H1 (cell line): Measurements from ENCODE around the gene ARMC3. TPM values are rescaled to one million over a fixed set of nuclear protein-coding genes. Genes with fewer than 3 reads are reported as not detected.

Experiments used
- CTCF ChIA-PET: fragments of 300-600 bp; sonication (Branson Sonifier 250); formaldehyde crosslinking; loops from one replicate; lab custom pipeline; 2021; ENCODE audit not compliant: partially characterized antibody; lab: Charles Lee
- POLR2A ChIA-PET: fragments of 300-600 bp; sonication (Branson Sonifier 250); formaldehyde crosslinking; loops from one replicate; lab custom pipeline; 2021; ENCODE audit warnings: inconsistent platforms; ENCODE audit not compliant: partially characterized antibody; lab: Charles Lee
- DNase-seq, 2 experiments: peaks; one replicate each; pipeline versions ENCODE4 v3.0.0 to v3.0.0-alpha.2; 2010 to 2022; ENCODE audit warnings: low spot score in 2 of 2, low read depth in 1 of 2, mixed read lengths in 1 of 2
- FAIRE-seq: peaks from 2 replicates; lab custom pipeline; 2011; peaks lifted over from hg19 to GRCh38; lab: Jason Lieb, UNC
- H2AFZ ChIP-seq: 2 replicates; pipeline ENCODE4 v1.8.1; 2012; ENCODE audit warnings: low read length, inconsistent platforms
- H2AK5ac ChIP-seq: 2 replicates; pipeline ENCODE4 v1.6.1; 2013; ENCODE audit warnings: low read depth, low read length
- H2BK120ac ChIP-seq: replicated peaks from 2 replicates; pipeline ENCODE3; 2013; ENCODE audit warnings: low read depth, low read length, inconsistent platforms
- H2BK12ac ChIP-seq: 2 replicates; pipeline ENCODE4 v1.6.1; 2013; ENCODE audit warnings: low read depth, low read length
- H2BK15ac ChIP-seq: 2 replicates; pipeline ENCODE4 v1.6.1; 2013; ENCODE audit warnings: low read length
- H2BK20ac ChIP-seq: 2 replicates; pipeline ENCODE4 v1.6.1; 2013; ENCODE audit warnings: low read length
- H2BK5ac ChIP-seq: 2 replicates; pipeline ENCODE4 v1.6.1; 2013; ENCODE audit warnings: low read depth, low read length
- H3K14ac ChIP-seq: 2 replicates; pipeline ENCODE4 v1.6.1; 2013; ENCODE audit warnings: inconsistent platforms; ENCODE audit not compliant: insufficient read length
- H3K18ac ChIP-seq: 2 replicates; pipeline ENCODE4 v1.6.1; 2013; ENCODE audit warnings: low read length; ENCODE audit errors: extremely low read depth
- H3K23ac ChIP-seq: 2 replicates; pipeline ENCODE4 v1.6.1; 2013; ENCODE audit warnings: inconsistent platforms; ENCODE audit not compliant: insufficient read length
- H3K23me2 ChIP-seq: 2 replicates; pipeline ENCODE4 v1.6.1; 2013; ENCODE audit warnings: low read depth, low read length
- H3K27ac ChIP-seq: 2 replicates; pipeline ENCODE4 v1.6.1; 2011; ENCODE audit warnings: low read depth, low read length, inconsistent platforms
- H3K27me3 ChIP-seq, 4 experiments: replicated peaks in 1 of 4; 1 replicate in 1 of 4; 2 replicates in 3 of 4; pipeline versions ENCODE4 v1.6.1 to v1.8.1; 2011 to 2013; ENCODE audit warnings: low read length in 3 of 4, mild to moderate bottlenecking in 3 of 4, inconsistent platforms in 2 of 4, mixed read lengths in 2 of 4, moderate library complexity in 1 of 4; ENCODE audit not compliant: control insufficient read depth in 3 of 4, insufficient read depth in 3 of 4; ENCODE audit errors: extremely low read depth in 1 of 4
- H3K36me3 ChIP-seq, 4 experiments: 2 replicates each; pipeline versions ENCODE4 v1.6.1 to v1.8.1; 2011 to 2013; ENCODE audit warnings: mild to moderate bottlenecking in 4 of 4, low read length in 3 of 4, moderate library complexity in 2 of 4, control low read depth in 1 of 4, inconsistent platforms in 1 of 4; ENCODE audit not compliant: insufficient read depth in 4 of 4, control insufficient read depth in 2 of 4
- H3K4ac ChIP-seq: replicated peaks from 2 replicates; pipeline ENCODE3; 2013; ENCODE audit warnings: low read length, low read depth, mixed read lengths, inconsistent platforms; ENCODE audit not compliant: insufficient read length
- H3K4me1 ChIP-seq, 4 experiments: replicated peaks in 1 of 4; 1 replicate in 1 of 4; 2 replicates in 3 of 4; pipeline versions ENCODE4 v1.6.1 to v1.8.1; 2011 to 2013; ENCODE audit warnings: low read length in 3 of 4, inconsistent platforms in 2 of 4, mixed read lengths in 1 of 4; ENCODE audit not compliant: insufficient read depth in 4 of 4, control insufficient read depth in 3 of 4
- H3K4me2 ChIP-seq, 2 experiments: 2 replicates each; pipeline versions ENCODE4 v1.6.1 to v1.8.1; 2011 to 2013; ENCODE audit warnings: low read depth in 2 of 2, low read length in 2 of 2, control low read depth in 1 of 2, inconsistent platforms in 1 of 2, mild to moderate bottlenecking in 1 of 2; ENCODE audit not compliant: insufficient read depth in 1 of 2
- H3K4me3 ChIP-seq, 4 experiments: fragments of 200-600, 300-600 bp in 1 of 4; sonication (generic), shearing (Covaris generic), sonication (Bioruptor Twin) in 1 of 4; 2 replicates each; pipeline versions ENCODE4 v1.5.1 to v1.8.1; 2011 to 2016; ENCODE audit warnings: low read length in 4 of 4, low read depth in 3 of 4, control low read depth in 2 of 4, inconsistent platforms in 2 of 4, mild to moderate bottlenecking in 2 of 4, mixed read lengths in 1 of 4, moderate library complexity in 1 of 4; ENCODE audit not compliant: insufficient read depth in 2 of 4; ENCODE audit errors: extremely low read depth in 1 of 4
- H3K56ac ChIP-seq: replicated peaks from 2 replicates; pipeline ENCODE3; 2013; ENCODE audit warnings: low read depth, mild to moderate bottlenecking, mixed read lengths, low read length, inconsistent platforms; ENCODE audit not compliant: insufficient read length
- H3K79me1 ChIP-seq: 2 replicates; pipeline ENCODE4 v1.6.1; 2013; ENCODE audit warnings: low read depth, low read length, control low read depth
- H3K79me2 ChIP-seq, 2 experiments: 2 replicates each; pipeline versions ENCODE4 v1.6.1 to v1.8.1; 2012 to 2013; ENCODE audit warnings: low read length in 2 of 2, mild to moderate bottlenecking in 2 of 2, inconsistent platforms in 1 of 2; ENCODE audit not compliant: insufficient read depth in 2 of 2, control insufficient read depth in 1 of 2
- H3K9ac ChIP-seq, 4 experiments: replicated peaks in 1 of 4; 1 replicate in 1 of 4; 2 replicates in 3 of 4; pipeline versions ENCODE4 v1.6.1 to v1.8.1; 2011 to 2013; ENCODE audit warnings: low read depth in 3 of 4, low read length in 3 of 4, control low read depth in 2 of 4, mild to moderate bottlenecking in 2 of 4, moderate library complexity in 2 of 4, inconsistent platforms in 1 of 4; ENCODE audit errors: extremely low read depth in 1 of 4
- H3K9me3 ChIP-seq, 2 experiments: 2 replicates each; pipeline versions ENCODE4 v1.6.1 to v1.8.1; 2012 to 2013; ENCODE audit warnings: mild to moderate bottlenecking in 2 of 2, moderate library complexity in 2 of 2, control low read depth in 1 of 2, inconsistent platforms in 1 of 2, low read depth in 1 of 2, low read length in 1 of 2, mixed read lengths in 1 of 2; ENCODE audit not compliant: insufficient read depth in 2 of 2
- H4K20me1 ChIP-seq, 2 experiments: replicated peaks in 1 of 2; 2 replicates each; pipeline versions ENCODE3 to v1.8.1; 2011 to 2013; ENCODE audit warnings: inconsistent platforms in 2 of 2, low read length in 2 of 2, mild to moderate bottlenecking in 1 of 2; ENCODE audit not compliant: insufficient read depth in 2 of 2, control insufficient read depth in 1 of 2
- H4K5ac ChIP-seq: 2 replicates; pipeline ENCODE4 v1.6.1; 2013; ENCODE audit warnings: low read length, low read depth, mixed read lengths, inconsistent platforms; ENCODE audit not compliant: insufficient read length
- H4K8ac ChIP-seq: 2 replicates; pipeline ENCODE4 v1.8.0; 2013; ENCODE audit warnings: mild to moderate bottlenecking, moderate library complexity, low read length, inconsistent platforms; ENCODE audit not compliant: insufficient read depth; ENCODE audit errors: extremely low read depth
- H4K91ac ChIP-seq: replicated peaks from 2 replicates; pipeline ENCODE3; 2013; ENCODE audit warnings: low read length, mixed read lengths, inconsistent platforms; ENCODE audit not compliant: insufficient read length
- CBX8 ChIP-seq: fragments of 300-800, 300-1000 bp; sonication (generic); IDR thresholded peaks from 2 replicates; pipeline ENCODE4 v1.7.1; 2016; ENCODE audit warnings: low read depth, low read length, borderline replicate concordance
- EZH2 ChIP-seq: fragments of 200-600 bp; sonication (generic); IDR thresholded peaks from 2 replicates; pipeline ENCODE4 v1.7.1; 2012; ENCODE audit warnings: low read depth, mild to moderate bottlenecking, moderate library complexity, low read length, inconsistent platforms; ENCODE audit not compliant: severe bottlenecking
- NANOG ChIP-seq: IDR thresholded peaks from 2 replicates; pipeline ENCODE4 v1.6.1; 2011; ENCODE audit warnings: low read length, low read depth, mild to moderate bottlenecking, inconsistent platforms; ENCODE audit not compliant: insufficient read depth, poor library complexity, severe bottlenecking
- SP2 ChIP-seq: IDR thresholded peaks from 2 replicates; pipeline ENCODE4 v1.6.1; 2012; ENCODE audit warnings: mild to moderate bottlenecking, low read length, inconsistent platforms
- TAF7 ChIP-seq: optimal IDR thresholded peaks from 2 replicates; pipeline ENCODE3; 2011; ENCODE audit warnings: low read depth, mild to moderate bottlenecking, inconsistent platforms, low read length, moderate library complexity, borderline replicate concordance
- TEAD4 ChIP-seq: IDR thresholded peaks from 2 replicates; pipeline ENCODE4 v1.6.1; 2012; ENCODE audit warnings: low read depth, low read length, inconsistent platforms, mixed read lengths
- WGBS, 2 experiments: shearing (Covaris generic) in 1 of 2; methylation state at CpG; one replicate each; pipeline versions ENCODE4 v1.1.6 to v1.1.7; 2013 to 2015; ENCODE audit warnings: low lambda C conversion rate in 2 of 2, mixed read lengths in 2 of 2, inconsistent platforms in 1 of 2, low coverage in 1 of 2, missing lambda C conversion rate in 1 of 2; ENCODE audit not compliant: insufficient replicate concordance in 2 of 2, insufficient coverage in 1 of 2, insufficient read length in 1 of 2; ENCODE audit errors: extremely low coverage in 1 of 2, missing lambda C conversion rate in 1 of 2; 5-methylcytosine and 5-hydroxymethylcytosine counted together
- polyA plus RNA-seq, 7 experiments: library from polyadenylated mRNA; depleted of rRNA in 3 of 7; stranded (reverse) in 5 of 7; unstranded in 2 of 7; fragments of >200 nt in 5 of 7; fragments of 200-250 nt in 2 of 7; gene quantifications; 1 replicate in 5 of 7; 2 replicates in 1 of 7; 4 replicates in 1 of 7; pipeline versions ENCODE4 v1.2.1 to v1.2.3, GENCODE V29; 2011 to 2013; ENCODE audit warnings: missing spikeins in 2 of 7, mixed read lengths in 2 of 7
- total RNA-seq: library from RNA; stranded (reverse); fragmentation: NEBNext Ultra II Directional; extraction: Animal tissue kit (Norgen Biotek cat#: 25700); gene quantifications from 2 replicates; pipeline ENCODE4 v1.2.1, GENCODE V29; 2021

ARMC3 gene
- total and polyA plus RNA-seq, 2 of the 8 experiments (the other 6 are each of a cell fraction or from before 2014, with no cell fraction given) = 0.15 TPM

GRCh38 chr10:23078114-23078513, 150.3 kb downstream of the ARMC3 start:
- WGBS, 2 experiments = 96% methylated on average over 2 of the region's 2 CpGs; no CpG with 5 or more reads in 1 of the 2 experiments

More at GRCh38 chr10:23078114-23078513, 150.3 kb downstream of the ARMC3 start:
- TF ChIP-seq TAF7 (no peak), EZH2 (no peak), NANOG (no peak), TEAD4 (no peak), CBX8 (no peak), SP2 (no peak)
- TF ChIP-seq, all 59 proteins: peak for 0
- H4K20me1 ChIP-seq = no peaks in the 10 kb centered on the region
- no peaks in the 10 kb centered on the region for H3K27me3 ChIP-seq
- H2AK5ac ChIP-seq = no peak overlapping the region
- no peak overlapping the region for H3K18ac ChIP-seq
- POLR2A ChIA-PET = no interaction called here
- no peak overlapping the region for H3K9ac ChIP-seq
- FAIRE-seq (no peak), DNase-seq (no peak)
- no peaks in the 10 kb centered on the region for H3K36me3 ChIP-seq
- H4K5ac ChIP-seq = no peak overlapping the region
- no peak overlapping the region for H3K23ac ChIP-seq
- H3K4me3 ChIP-seq = no peak overlapping the region
- H2BK15ac ChIP-seq = no peak overlapping the region
- H3K27ac ChIP-seq = no peak overlapping the region
- H2AFZ ChIP-seq = no peak overlapping the region
- no peak overlapping the region for H4K91ac ChIP-seq
- H2BK20ac ChIP-seq = no peak overlapping the region
- H3K79me1 ChIP-seq = no peaks in the 10 kb centered on the region
- no peak overlapping the region for H2BK120ac ChIP-seq
- H3K4me1 ChIP-seq = peaks cover 0 to 7% (median 4%) of the 10 kb centered on the region in 4 experiments; a peak in 6 of 7 replicates
- CTCF ChIA-PET = interaction anchor here (1.2 kb wide), 1 partner anchor 29 kb away, joined by 3 read pairs; no protein-coding TSS in a partner anchor
- H2BK12ac ChIP-seq = no peak overlapping the region
- no peaks in the 10 kb centered on the region for H3K79me2 ChIP-seq
- H3K23me2 ChIP-seq = no peaks in the 10 kb centered on the region
- no peak overlapping the region for H3K56ac ChIP-seq
- no peak overlapping the region for H3K4me2 ChIP-seq
- H3K9me3 ChIP-seq = no peaks in the 10 kb centered on the region
- H3K4ac ChIP-seq = no peak overlapping the region
- no peak overlapping the region for H3K14ac ChIP-seq
- H4K8ac ChIP-seq = no peak overlapping the region
- H2BK5ac ChIP-seq = no peak overlapping the region
